ENCODE measurements around the gene UBR4. TPM values are rescaled to one million over a fixed set of nuclear protein-coding genes. Genes with fewer than 3 reads are reported as not detected.

UBR4 gene
- total RNA-seq, 4 donors from 2014 or later: 132 to 268 (median 170) TPM

DNA sequence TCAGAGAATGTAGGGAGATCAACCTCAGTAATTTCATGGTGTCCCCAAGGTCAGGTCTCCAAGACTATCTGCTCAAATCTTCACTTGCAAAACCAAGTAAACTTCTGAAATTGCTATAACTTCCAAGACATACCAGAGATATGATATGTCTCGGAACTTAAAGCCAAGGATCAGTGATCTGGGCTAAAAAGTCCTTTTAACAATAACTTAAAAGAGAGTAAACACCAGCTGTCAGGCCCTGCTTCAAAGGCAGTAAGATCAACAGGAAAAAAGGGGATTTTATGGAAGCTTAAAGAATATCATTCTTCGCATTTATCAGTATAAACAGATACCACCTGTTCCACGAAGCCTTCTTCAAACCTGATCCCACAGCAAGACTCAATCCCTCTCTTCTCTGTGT is 13.7 kb downstream of the UBR4 start:
- peaks cover 10 to 30% (median 21%) of the 10 kb centered on the region in 4 donors for H3K4me1 ChIP-seq
- no peak overlapping the region for H3K4me3 ChIP-seq
- 84% methylated on average over 3 of the region's 3 CpGs for WGBS
- TF ChIP-seq, protein P1, sequence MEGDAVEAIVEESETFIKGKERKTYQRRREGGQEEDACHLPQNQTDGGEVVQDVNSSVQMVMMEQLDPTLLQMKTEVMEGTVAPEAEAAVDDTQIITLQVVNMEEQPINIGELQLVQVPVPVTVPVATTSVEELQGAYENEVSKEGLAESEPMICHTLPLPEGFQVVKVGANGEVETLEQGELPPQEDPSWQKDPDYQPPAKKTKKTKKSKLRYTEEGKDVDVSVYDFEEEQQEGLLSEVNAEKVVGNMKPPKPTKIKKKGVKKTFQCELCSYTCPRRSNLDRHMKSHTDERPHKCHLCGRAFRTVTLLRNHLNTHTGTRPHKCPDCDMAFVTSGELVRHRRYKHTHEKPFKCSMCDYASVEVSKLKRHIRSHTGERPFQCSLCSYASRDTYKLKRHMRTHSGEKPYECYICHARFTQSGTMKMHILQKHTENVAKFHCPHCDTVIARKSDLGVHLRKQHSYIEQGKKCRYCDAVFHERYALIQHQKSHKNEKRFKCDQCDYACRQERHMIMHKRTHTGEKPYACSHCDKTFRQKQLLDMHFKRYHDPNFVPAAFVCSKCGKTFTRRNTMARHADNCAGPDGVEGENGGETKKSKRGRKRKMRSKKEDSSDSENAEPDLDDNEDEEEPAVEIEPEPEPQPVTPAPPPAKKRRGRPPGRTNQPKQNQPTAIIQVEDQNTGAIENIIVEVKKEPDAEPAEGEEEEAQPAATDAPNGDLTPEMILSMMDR (IDR thresholded peaks at IDR 0.05): no peak
- no peak for TF ChIP-seq POLR2AphosphoS5 (IDR thresholded peaks at IDR 0.05)
- TF ChIP-seq POLR2A (IDR thresholded peaks at IDR 0.05; ENCODE audit: low read depth): no peak
- TF ChIP-seq EP300 (IDR thresholded peaks at IDR 0.05): no peak
- peaks cover 70 to 98% (median 88%) of the 10 kb centered on the region in 4 donors for H3K36me3 ChIP-seq
- intact Hi-C loops (cut with DNase I): no loop called here
- H3K9me3 ChIP-seq: no peaks in the 10 kb centered on the region
- DNase-seq (ENCODE audit: extremely low spot score): no peak
- H3K27ac ChIP-seq (replicated peaks in 1 of 4): no peak overlapping the region
- H3K27me3 ChIP-seq: no peaks in the 10 kb centered on the region

DNA sequence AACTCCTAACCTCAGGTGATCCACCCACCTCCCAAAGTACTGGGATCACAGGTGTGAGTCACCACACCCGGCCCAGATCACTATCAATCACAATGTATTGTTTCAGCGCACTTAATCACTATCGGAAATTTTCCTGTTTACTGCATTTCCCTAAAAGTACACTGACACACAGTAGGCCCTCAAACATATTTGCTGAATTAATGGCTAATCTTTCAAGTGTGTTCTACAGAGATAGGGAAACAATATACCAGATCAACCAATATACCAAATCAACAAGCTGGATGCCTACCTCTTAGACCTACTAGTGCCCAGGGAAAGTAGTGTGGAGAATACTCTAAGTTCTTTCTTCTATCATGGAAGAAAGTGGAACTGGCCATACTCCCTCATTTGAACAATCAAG is 17.1 kb downstream of the UBR4 start:
- WGBS: 85% methylated on average over 3 of the region's 3 CpGs
- TF ChIP-seq, protein P1 (IDR thresholded peaks at IDR 0.05): no peak
- TF ChIP-seq POLR2A (IDR thresholded peaks at IDR 0.05; ENCODE audit: low read depth) (no peak), POLR2AphosphoS5 (IDR thresholded peaks at IDR 0.05) (no peak), EP300 (IDR thresholded peaks at IDR 0.05) (no peak)
- H3K27me3 ChIP-seq: no peaks in the 10 kb centered on the region
- peaks cover 68 to 100% (median 91%) of the 10 kb centered on the region in 4 donors for H3K36me3 ChIP-seq
- no peak overlapping the region for H3K4me3 ChIP-seq
- H3K9me3 ChIP-seq: no peaks in the 10 kb centered on the region
- DNase-seq (ENCODE audit: extremely low spot score): no peak
- peaks cover 0 to 17% (median 13%) of the 10 kb centered on the region in 4 donors for H3K4me1 ChIP-seq
- intact Hi-C loops (cut with DNase I): no loop called here
- no peak overlapping the region for H3K27ac ChIP-seq (replicated peaks in 1 of 4)

GRCh38 chr1:19191811-19192210 is 18.3 kb downstream of the UBR4 start:
- H3K36me3 ChIP-seq: peaks cover 67 to 100% (median 89%) of the 10 kb centered on the region in 4 donors
- TF ChIP-seq POLR2AphosphoS5 (IDR thresholded peaks at IDR 0.05) (no peak), POLR2A (IDR thresholded peaks at IDR 0.05; ENCODE audit: low read depth) (no peak), EP300 (IDR thresholded peaks at IDR 0.05) (no peak)
- TF ChIP-seq, protein P1 (IDR thresholded peaks at IDR 0.05): no peak
- H3K9me3 ChIP-seq: no peaks in the 10 kb centered on the region
- no peak overlapping the region for H3K4me3 ChIP-seq
- intact Hi-C loops (cut with DNase I): no loop called here
- H3K4me1 ChIP-seq: peaks cover 0 to 17% (median 13%) of the 10 kb centered on the region in 4 donors
- 90% methylated on average over 3 of the region's 3 CpGs for WGBS
- no peak overlapping the region for H3K27ac ChIP-seq (replicated peaks in 1 of 4)
- DNase-seq (ENCODE audit: extremely low spot score): no peak
- no peaks in the 10 kb centered on the region for H3K27me3 ChIP-seq

DNA sequence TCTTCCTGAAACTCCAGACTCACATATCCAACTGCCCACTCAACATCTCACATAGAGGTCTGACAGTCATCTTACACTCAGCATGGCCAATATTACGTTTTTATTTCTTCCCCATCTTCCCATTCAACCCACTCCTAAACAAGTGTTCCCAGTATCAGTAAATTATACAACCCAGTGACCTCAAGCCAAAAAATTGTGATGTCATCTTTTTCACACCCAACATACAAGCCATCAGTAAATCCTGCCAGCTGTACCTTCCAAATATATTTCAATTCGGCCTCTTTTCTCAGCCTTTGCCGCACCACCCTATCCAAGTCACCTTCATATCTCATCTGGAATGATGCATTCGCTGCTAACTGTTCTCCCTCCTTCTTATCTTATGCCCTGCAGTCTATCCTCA is 19.6 kb downstream of the UBR4 start:
- DNase-seq (ENCODE audit: extremely low spot score): no peak
- 93% methylated on average over 4 of the region's 4 CpGs for WGBS
- Histone ChIP-seq H3K36me3 (peaks cover 74 to 100% (median 90%) of the 10 kb centered on the region in 4 donors), H3K4me1 (peaks cover 0 to 17% (median 13%) of the 10 kb centered on the region in 4 donors), H3K27me3 (no peaks in the 10 kb centered on the region), H3K4me3 (no peak overlapping the region), H3K9me3 (no peaks in the 10 kb centered on the region), H3K27ac (replicated peaks in 1 of 4) (no peak overlapping the region)
- intact Hi-C loops (cut with DNase I): no loop called here
- no peak for TF ChIP-seq POLR2AphosphoS5 (IDR thresholded peaks at IDR 0.05)
- TF ChIP-seq, protein P1 (IDR thresholded peaks at IDR 0.05): no peak
- no peak for TF ChIP-seq EP300 (IDR thresholded peaks at IDR 0.05)
- no peak for TF ChIP-seq POLR2A (IDR thresholded peaks at IDR 0.05; ENCODE audit: low read depth)

DNA sequence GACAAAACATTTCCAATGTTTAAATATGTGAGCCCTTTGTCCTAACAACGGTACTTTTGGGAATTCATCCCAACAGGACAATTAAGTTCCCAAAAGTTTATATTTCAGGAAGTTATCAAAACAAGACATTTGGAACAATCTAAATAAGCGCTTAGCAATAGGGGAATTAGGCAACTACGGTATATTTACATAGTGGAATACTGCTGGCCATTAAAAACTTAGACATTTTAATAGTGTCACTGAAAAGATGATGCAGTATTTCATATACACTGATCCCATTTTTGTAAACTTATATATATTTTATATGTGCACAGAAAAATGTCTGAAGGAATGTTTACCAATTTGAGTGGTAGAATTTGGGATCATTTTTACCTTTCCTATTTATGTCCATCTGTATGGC is 20.8 kb downstream of the UBR4 start:
- DNase-seq (ENCODE audit: extremely low spot score): no peak
- Histone ChIP-seq H3K36me3 (peaks cover 78 to 100% (median 92%) of the 10 kb centered on the region in 4 donors), H3K9me3 (no peaks in the 10 kb centered on the region), H3K4me3 (no peak overlapping the region), H3K4me1 (peaks cover 0 to 17% (median 13%) of the 10 kb centered on the region in 4 donors), H3K27me3 (no peaks in the 10 kb centered on the region), H3K27ac (replicated peaks in 1 of 4) (peak overlapping the region in 1 of 4 donors; percentile 8)
- intact Hi-C loops (cut with DNase I): no loop called here
- 57% methylated on average over 3 of the region's 3 CpGs for WGBS
- TF ChIP-seq POLR2A (IDR thresholded peaks at IDR 0.05; ENCODE audit: low read depth) (no peak), POLR2AphosphoS5 (IDR thresholded peaks at IDR 0.05) (no peak), EP300 (IDR thresholded peaks at IDR 0.05) (no peak)
- TF ChIP-seq, protein P1 (IDR thresholded peaks at IDR 0.05): no peak

All from esophagus muscularis mucosa (tissue), 4 donors.